Natural killer cell (primary cell): ENCODE data around the gene NEK5. TPM values are rescaled to one million over a fixed set of nuclear protein-coding genes. Genes with fewer than 3 reads are reported as not detected.
A peak's percentile ranks its signal among the peaks of the same experiment; 100 is the strongest.

Source experiments
- ATAC-seq, 3 donors: fragments of 150-1000 bp in 2 of 3; fragments of 200-7000 bp in 1 of 3; cut with Tn5 transposase; 1 replicate in 1 of 3; 2 replicates in 2 of 3; pipeline ENCODE4 v1.10.0; 2021; ENCODE audit warnings: mild to moderate bottlenecking in 2 of 3, moderate library complexity in 2 of 3
- DNase-seq, 2 donors: peaks; one replicate each; pipeline versions ENCODE4 v3.0.0 to v3.0.0-alpha.2; 2013 to 2021; ENCODE audit warnings: mixed read lengths in 1 of 2
- H3K27ac ChIP-seq: one replicate; pipeline ENCODE4 v1.5.1; 2013; ENCODE audit warnings: mild to moderate bottlenecking, low read length
- H3K27me3 ChIP-seq: one replicate; pipeline ENCODE4 v1.6.1; 2013; ENCODE audit warnings: low read length; ENCODE audit not compliant: control insufficient read depth, insufficient read depth
- H3K36me3 ChIP-seq: one replicate; pipeline ENCODE4 v1.6.1; 2013; ENCODE audit warnings: low read length; ENCODE audit not compliant: control insufficient read depth, insufficient read depth
- H3K4me1 ChIP-seq: one replicate; pipeline ENCODE4 v1.6.1; 2013; ENCODE audit warnings: low read length; ENCODE audit not compliant: control insufficient read depth, insufficient read depth
- H3K4me3 ChIP-seq: one replicate; pipeline ENCODE4 v1.5.1; 2013; ENCODE audit warnings: low read length
- H3K9me3 ChIP-seq: one replicate; pipeline ENCODE4 v1.6.1; 2013; ENCODE audit warnings: low read length; ENCODE audit not compliant: control insufficient read depth, insufficient read depth
- H3K27ac Mint-ChIP-seq, 2 donors: one replicate each; pipeline ENCODE4 v1.8.0; 2022; ENCODE audit warnings: mild to moderate bottlenecking in 2 of 2, mixed read lengths in 2 of 2, moderate library complexity in 1 of 2
- H3K27me3 Mint-ChIP-seq, 2 donors: one replicate each; pipeline ENCODE4 v1.8.0; 2022; ENCODE audit warnings: low read depth in 2 of 2, mixed read lengths in 2 of 2
- H3K36me3 Mint-ChIP-seq: one replicate; pipeline ENCODE4 v1.8.0; 2022; ENCODE audit warnings: mixed read lengths
- H3K4me1 Mint-ChIP-seq, 2 donors: one replicate each; pipeline ENCODE4 v1.8.0; 2022; ENCODE audit warnings: mixed read lengths in 2 of 2
- H3K4me3 Mint-ChIP-seq: one replicate; pipeline ENCODE4 v1.8.0; 2022; ENCODE audit warnings: mild to moderate bottlenecking, moderate library complexity, mixed read lengths
- H3K9me3 Mint-ChIP-seq, 2 donors: one replicate each; pipeline ENCODE4 v1.8.0; 2022; ENCODE audit warnings: mixed read lengths in 2 of 2
- CTCF ChIP-seq: fragments of 200-600 bp; IDR thresholded peaks from one replicate; pipeline ENCODE4 v1.8.0; 2022; ENCODE audit warnings: antibody characterized with exemption
- WGBS: methylation state at CpG from one replicate; pipeline ENCODE4 v1.1.7; 2013; ENCODE audit warnings: missing lambda C conversion rate; ENCODE audit not compliant: insufficient coverage; 5-methylcytosine and 5-hydroxymethylcytosine counted together
- intact Hi-C: fragments of 100-400 bp; cut with micrococcal nuclease; formaldehyde crosslinking; loops from one replicate; pipeline ENCODE4 v1.14.2; 2022
- total RNA-seq, 4 donors: library from RNA; stranded (reverse); fragments of 120-200 nt in 1 of 4; gene quantifications; one replicate each; pipeline versions ENCODE4 v1.2.3 to v1.2.4, GENCODE V29; 2013 to 2022

NEK5 gene
- total RNA-seq, 3 donors from 2014 or later (not counting 1 experiment from before 2014, with no cell fraction given), result 0.13 TPM; not detected in 2

- no peak for ATAC-seq
- no peak for TF ChIP-seq CTCF
- H3K9me3 ChIP-seq, result no peaks in the 10 kb centered on the region
- H3K27me3 ChIP-seq, result peaks cover 4% of the 10 kb centered on the region
- 96% methylated on average over 2 of the region's 5 CpGs for WGBS
- Mint-ChIP-seq H3K4me3 (no peak overlapping the region), H3K36me3 (no peaks in the 10 kb centered on the region), H3K27ac (no peak overlapping the region), H3K4me1 (peaks cover 28 to 29% of the 10 kb centered on the region in 2 donors), H3K27me3 (no peaks in the 10 kb centered on the region), H3K9me3 (no peaks in the 10 kb centered on the region)
- H3K27ac ChIP-seq, result no peak overlapping the region
- H3K36me3 ChIP-seq, result peaks cover 2% of the 10 kb centered on the region
- intact Hi-C loops, result no loop called here
- H3K4me1 ChIP-seq, result peaks cover 18% of the 10 kb centered on the region
- no peak for DNase-seq
- no peak overlapping the region for H3K4me3 ChIP-seq
Observed at GRCh38 chr13:52162279-52163101, 33.6 kb upstream of the NEK5 start.

GRCh38 chr13:52161181-52161646, 32.3 kb upstream of the NEK5 start:
- Mint-ChIP-seq H3K9me3 (no peaks in the 10 kb centered on the region), H3K4me3 (peak overlapping the region; percentile 59), H3K4me1 (peaks cover 37 to 39% of the 10 kb centered on the region in 2 donors), H3K27me3 (no peaks in the 10 kb centered on the region), H3K36me3 (no peaks in the 10 kb centered on the region), H3K27ac (no peak overlapping the region)
- Histone ChIP-seq H3K27ac (no peak overlapping the region), H3K36me3 (peaks cover 2% of the 10 kb centered on the region), H3K9me3 (no peaks in the 10 kb centered on the region), H3K4me3 (no peak overlapping the region), H3K4me1 (peaks cover 18% of the 10 kb centered on the region), H3K27me3 (peaks cover 4% of the 10 kb centered on the region)
- no peak for TF ChIP-seq CTCF
- WGBS, result 93% methylated on average over 3 of the region's 3 CpGs
- no peak for DNase-seq
- intact Hi-C loops, result no loop called here
- no peak for ATAC-seq

GRCh38 chr13:52160506-52160905, 31.6 kb upstream of the NEK5 start:
- intact Hi-C loops, result no loop called here
- WGBS, result 26% methylated on average over 6 of the region's 6 CpGs
- no peak for TF ChIP-seq CTCF
- no peak for ATAC-seq
- peak in 1 of 2 donors; percentile 25 for DNase-seq
- H3K36me3 Mint-ChIP-seq, result no peaks in the 10 kb centered on the region
- H3K27ac Mint-ChIP-seq, result no peak overlapping the region
- Histone ChIP-seq H3K27ac (no peak overlapping the region), H3K9me3 (no peaks in the 10 kb centered on the region), H3K4me3 (no peak overlapping the region), H3K27me3 (peaks cover 4% of the 10 kb centered on the region), H3K4me1 (peaks cover 18% of the 10 kb centered on the region), H3K36me3 (peaks cover 2% of the 10 kb centered on the region)
- H3K9me3 Mint-ChIP-seq, result no peaks in the 10 kb centered on the region
- H3K4me3 Mint-ChIP-seq, result peak overlapping the region; percentile 59
- no peaks in the 10 kb centered on the region for H3K27me3 Mint-ChIP-seq
- H3K4me1 Mint-ChIP-seq, result peaks cover 37 to 39% of the 10 kb centered on the region in 2 donors
